KMS-11 (cell line): ENCODE results near the gene UBE2L6.

ENCODE experiments used
- H2AFZ ChIP-seq: fragments of 200-600 bp; sonication (generic); 2 replicates; pipeline ENCODE4 v1.6.1; 2016; ENCODE audit warnings: antibody characterized with exemption, mixed run types, low read depth
- H3K27ac ChIP-seq: fragments of 200-600 bp; sonication (generic); 2 replicates; pipeline ENCODE4 v1.6.1; 2016; ENCODE audit warnings: mild to moderate bottlenecking, mixed run types
- H3K27me3 ChIP-seq: fragments of 200-600 bp; sonication (generic); 2 replicates; pipeline ENCODE4 v1.6.1; 2017; ENCODE audit warnings: mild to moderate bottlenecking, low read depth, mixed run types, moderate library complexity; ENCODE audit not compliant: insufficient read depth
- H3K36me3 ChIP-seq: fragments of 200-600 bp; sonication (generic); 2 replicates; pipeline ENCODE4 v1.6.1; 2017; ENCODE audit warnings: mild to moderate bottlenecking, mixed run types; ENCODE audit not compliant: insufficient read depth
- H3K4me1 ChIP-seq: fragments of 200-600 bp; sonication (generic); 2 replicates; pipeline ENCODE4 v1.6.1; 2016; ENCODE audit warnings: mild to moderate bottlenecking, low read depth, mixed run types; ENCODE audit not compliant: poor library complexity, severe bottlenecking
- H3K4me2 ChIP-seq: fragments of 200-600 bp; sonication (generic); 2 replicates; pipeline ENCODE4 v1.7.0; 2016; ENCODE audit warnings: mild to moderate bottlenecking, mixed run types
- H3K4me3 ChIP-seq: fragments of 200-600 bp; sonication (generic); IDR thresholded peaks from 2 replicates; pipeline ENCODE4 v1.6.1; 2017; ENCODE audit warnings: low read depth, low read length, mixed read lengths; ENCODE audit not compliant: insufficient read depth
- H3K79me2 ChIP-seq: fragments of 200-600 bp; sonication (generic); 2 replicates; pipeline ENCODE4 v1.6.1; 2016; ENCODE audit warnings: low read depth, mixed run types; ENCODE audit not compliant: insufficient read depth
- H3K9ac ChIP-seq: fragments of 200-600 bp; sonication (generic); 2 replicates; pipeline ENCODE4 v1.6.1; 2016; ENCODE audit warnings: mild to moderate bottlenecking, mixed run types
- H4K20me1 ChIP-seq: fragments of 200-600 bp; sonication (generic); 2 replicates; pipeline ENCODE4 v1.6.1; 2016; ENCODE audit warnings: mild to moderate bottlenecking, mixed run types; ENCODE audit not compliant: insufficient read depth
- TF ChIP-seq, protein P1 (sequence below): fragments of 200-600 bp; sonication (generic); conservative IDR thresholded peaks from 2 replicates; pipeline ENCODE4 v1.6.1; 2017; ENCODE audit warnings: low read depth, mild to moderate bottlenecking, antibody characterized with exemption, low read length, moderate library complexity, mixed read lengths

Gene UBE2L6

DNA sequence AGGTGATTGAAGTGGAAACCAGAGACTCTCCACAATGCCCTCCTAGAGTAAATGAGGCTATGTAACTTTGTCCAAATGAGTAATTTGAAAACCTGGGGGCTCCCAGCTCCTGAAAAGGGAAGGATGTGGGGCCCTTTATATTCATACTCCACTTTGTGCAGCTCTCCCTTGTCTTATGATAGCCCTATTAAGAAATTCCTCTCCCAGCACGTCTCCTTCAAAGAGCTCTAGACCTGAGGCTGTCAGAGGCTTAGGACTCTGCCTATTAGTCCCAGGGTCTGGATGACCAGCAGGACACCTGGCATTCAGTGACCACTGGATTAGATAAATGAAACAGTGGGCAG, 54.0 kb downstream of the UBE2L6 start:
- H3K4me1 ChIP-seq, result peaks cover 14% of the 10 kb centered on the region
- no peak overlapping the region for H3K4me2 ChIP-seq
- no peak overlapping the region for H3K4me3 ChIP-seq
- TF ChIP-seq, protein P1, sequence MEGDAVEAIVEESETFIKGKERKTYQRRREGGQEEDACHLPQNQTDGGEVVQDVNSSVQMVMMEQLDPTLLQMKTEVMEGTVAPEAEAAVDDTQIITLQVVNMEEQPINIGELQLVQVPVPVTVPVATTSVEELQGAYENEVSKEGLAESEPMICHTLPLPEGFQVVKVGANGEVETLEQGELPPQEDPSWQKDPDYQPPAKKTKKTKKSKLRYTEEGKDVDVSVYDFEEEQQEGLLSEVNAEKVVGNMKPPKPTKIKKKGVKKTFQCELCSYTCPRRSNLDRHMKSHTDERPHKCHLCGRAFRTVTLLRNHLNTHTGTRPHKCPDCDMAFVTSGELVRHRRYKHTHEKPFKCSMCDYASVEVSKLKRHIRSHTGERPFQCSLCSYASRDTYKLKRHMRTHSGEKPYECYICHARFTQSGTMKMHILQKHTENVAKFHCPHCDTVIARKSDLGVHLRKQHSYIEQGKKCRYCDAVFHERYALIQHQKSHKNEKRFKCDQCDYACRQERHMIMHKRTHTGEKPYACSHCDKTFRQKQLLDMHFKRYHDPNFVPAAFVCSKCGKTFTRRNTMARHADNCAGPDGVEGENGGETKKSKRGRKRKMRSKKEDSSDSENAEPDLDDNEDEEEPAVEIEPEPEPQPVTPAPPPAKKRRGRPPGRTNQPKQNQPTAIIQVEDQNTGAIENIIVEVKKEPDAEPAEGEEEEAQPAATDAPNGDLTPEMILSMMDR, result no peak
- H3K27ac ChIP-seq, result no peak overlapping the region
- H4K20me1 ChIP-seq, result no peaks in the 10 kb centered on the region
- no peaks in the 10 kb centered on the region for H3K36me3 ChIP-seq
- H3K79me2 ChIP-seq, result no peaks in the 10 kb centered on the region
- H2AFZ ChIP-seq, result no peak overlapping the region
- no peaks in the 10 kb centered on the region for H3K27me3 ChIP-seq
- H3K9ac ChIP-seq, result no peak overlapping the region

DNA sequence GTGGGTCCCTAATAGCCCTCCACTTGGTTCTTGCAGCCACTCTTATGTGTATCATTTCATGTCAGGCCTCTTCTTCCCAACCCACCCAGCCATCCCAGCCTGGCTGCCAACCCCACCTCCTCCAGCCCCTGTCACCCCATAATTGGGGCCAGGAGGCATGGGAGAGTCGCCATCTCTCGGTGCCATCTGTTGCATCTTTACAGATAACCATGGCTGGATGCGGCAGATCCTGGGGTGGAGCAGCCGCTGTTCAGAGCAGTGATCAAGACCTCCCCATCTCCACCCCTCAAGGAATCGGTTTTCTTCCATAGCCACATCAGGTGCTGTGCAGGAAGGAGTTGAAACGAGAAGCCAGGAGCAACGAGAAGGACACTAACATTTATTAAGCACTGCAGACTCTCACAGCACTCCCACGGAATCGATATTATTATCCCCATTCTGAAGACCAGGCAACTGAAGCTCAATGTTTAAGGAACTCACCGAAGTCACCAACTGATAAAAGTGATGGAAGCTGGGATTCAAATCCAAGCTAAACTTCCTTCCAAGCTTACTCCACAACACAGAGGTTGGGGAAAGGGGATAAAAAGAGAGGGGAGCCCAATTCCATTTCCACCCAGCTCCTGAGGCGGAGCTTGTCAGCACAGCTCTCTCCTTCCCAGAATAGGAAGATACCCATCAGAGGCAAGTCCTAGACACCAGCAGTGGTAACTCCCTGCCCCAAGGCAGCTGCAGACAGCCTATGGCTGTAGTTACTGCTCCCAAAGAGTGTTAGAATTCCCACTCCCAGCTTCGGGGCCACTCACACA, 54.6 kb downstream of the UBE2L6 start:
- Histone ChIP-seq H3K27ac (no peak overlapping the region), H3K79me2 (no peaks in the 10 kb centered on the region), H4K20me1 (no peaks in the 10 kb centered on the region), H3K36me3 (no peaks in the 10 kb centered on the region), H3K27me3 (no peaks in the 10 kb centered on the region), H3K4me2 (no peak overlapping the region), H3K9ac (no peak overlapping the region), H2AFZ (no peak overlapping the region), H3K4me3 (no peak overlapping the region), H3K4me1 (peaks cover 14% of the 10 kb centered on the region)
- TF ChIP-seq, protein P1, result no peak

DNA sequence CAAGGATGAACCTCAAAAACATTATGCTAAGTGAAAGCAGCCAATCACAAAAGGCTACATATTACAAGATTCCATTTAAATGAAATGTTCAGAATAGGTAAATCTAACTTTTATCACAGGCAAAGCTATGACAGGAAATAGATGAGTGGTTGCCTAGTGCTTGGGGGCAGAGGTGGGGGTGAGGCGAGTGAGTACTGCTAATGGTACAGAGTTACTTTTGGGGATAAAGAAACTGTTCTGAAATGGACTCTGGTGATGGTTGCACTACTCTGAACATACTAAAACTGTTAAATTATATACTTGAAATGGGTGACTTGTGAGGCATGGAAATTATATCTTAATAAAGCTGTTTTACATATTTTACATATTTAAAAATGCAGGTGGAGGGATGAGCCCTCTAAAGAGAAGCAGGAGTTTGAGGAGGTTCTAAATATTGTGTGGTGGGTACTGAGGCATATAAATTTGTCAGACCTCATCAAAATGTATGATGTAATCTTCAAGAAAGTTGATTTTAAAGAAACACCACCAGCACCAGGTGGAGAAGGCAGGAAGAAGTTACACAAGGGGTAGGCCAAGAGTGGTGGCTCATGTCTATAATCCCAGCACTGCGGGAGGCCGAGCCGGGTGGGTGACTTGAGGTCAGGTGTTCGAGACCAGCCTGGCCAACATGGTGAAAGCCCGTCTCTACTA, 55.6 kb downstream of the UBE2L6 start:
- Histone ChIP-seq H3K36me3 (no peaks in the 10 kb centered on the region), H3K9ac (no peak overlapping the region), H3K27ac (no peak overlapping the region), H4K20me1 (no peaks in the 10 kb centered on the region), H3K4me3 (no peak overlapping the region), H2AFZ (no peak overlapping the region), H3K4me1 (peaks cover 14% of the 10 kb centered on the region), H3K4me2 (no peak overlapping the region), H3K27me3 (no peaks in the 10 kb centered on the region), H3K79me2 (no peaks in the 10 kb centered on the region)
- TF ChIP-seq, protein P1, result no peak

DNA sequence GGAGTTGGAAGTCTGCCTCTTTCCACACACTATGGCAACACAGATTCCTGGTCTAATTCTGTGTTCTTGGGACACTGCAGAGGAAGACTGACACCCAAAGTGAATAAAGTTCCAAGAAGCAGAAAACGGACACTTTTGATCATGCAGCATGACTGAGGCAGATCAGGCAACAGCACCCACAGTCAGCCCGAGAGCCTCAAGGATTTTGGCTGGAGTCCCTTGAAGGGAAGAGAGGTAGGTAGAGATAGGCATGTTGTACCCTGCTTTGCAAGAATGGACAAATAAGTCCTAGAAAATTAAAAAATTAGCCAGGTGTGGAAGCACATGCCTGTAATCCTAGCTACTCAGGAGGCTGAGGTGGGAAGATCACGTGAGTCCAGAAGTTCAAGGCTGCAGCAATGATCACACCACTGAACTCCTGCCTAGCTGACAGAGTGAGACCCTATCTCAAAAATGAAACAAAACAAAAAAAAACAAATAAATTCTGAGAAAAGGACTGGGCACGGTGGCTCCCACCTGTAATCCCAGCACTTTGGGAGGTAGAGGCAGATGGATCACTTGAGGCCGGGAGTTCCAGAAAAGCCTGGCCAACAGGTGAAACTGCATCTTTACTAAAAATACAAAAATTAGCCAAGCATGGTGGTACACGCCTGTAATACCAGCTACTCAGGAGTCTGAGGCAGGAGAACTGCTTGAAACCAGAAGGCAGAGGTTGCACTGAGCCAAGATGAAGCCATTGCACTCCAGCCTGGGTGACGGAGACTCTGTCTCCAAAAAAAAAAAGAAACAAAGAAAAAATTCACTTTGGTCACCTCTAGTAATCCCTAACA, 58.9 kb downstream of the UBE2L6 start:
- Histone ChIP-seq H3K27ac (no peak overlapping the region), H3K4me3 (no peak overlapping the region), H3K36me3 (no peaks in the 10 kb centered on the region), H4K20me1 (no peaks in the 10 kb centered on the region), H3K4me2 (no peak overlapping the region), H3K27me3 (no peaks in the 10 kb centered on the region), H2AFZ (no peak overlapping the region), H3K4me1 (peaks cover 5% of the 10 kb centered on the region), H3K79me2 (no peaks in the 10 kb centered on the region), H3K9ac (no peak overlapping the region)
- TF ChIP-seq, protein P1, result no peak
